ENCODE data around the gene P4HTM. TPM values are rescaled to one million over a fixed set of nuclear protein-coding genes. Genes with fewer than 3 reads are reported as not detected.
A peak's percentile ranks its signal among the peaks of the same experiment; 100 is the strongest.
"Not testable (repeated sequence)": the region's sequence is repeated elsewhere in the genome, so short reads cannot be mapped to it uniquely, and the experiment has no call there.

P4HTM gene
- total RNA-seq, 1 donor from 2014 or later = 26.3 TPM

DNA sequence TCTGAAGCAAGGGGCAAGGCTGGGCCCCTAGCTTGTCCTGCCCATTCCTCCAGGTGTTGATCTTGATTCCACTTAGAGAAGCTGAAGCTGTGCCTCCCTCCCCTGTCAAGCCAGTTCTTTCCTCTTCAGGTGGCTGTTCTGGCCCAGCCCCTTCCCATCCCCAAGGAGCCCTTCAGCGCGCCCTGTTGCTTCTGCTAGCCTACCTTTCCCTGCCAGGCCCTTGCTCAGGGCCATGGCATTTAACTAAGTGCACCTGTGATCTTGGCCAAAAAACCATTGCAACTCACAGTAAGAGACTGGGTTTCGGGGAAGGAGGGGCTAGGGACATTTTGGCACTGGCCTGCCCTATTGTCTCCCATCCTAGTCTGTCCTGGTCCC, 15.3 kb downstream of the P4HTM start:
- Mint-ChIP-seq H3K4me1 (ENCODE audit: low read depth) (peaks cover 28% of the 10 kb centered on the region), H3K27ac (ENCODE audit: unreplicated experiment) (no peak overlapping the region), H3K27me3 (ENCODE audit: low read depth) (no peaks in the 10 kb centered on the region), H3K36me3 (ENCODE audit: low read depth) (peaks cover 7% of the 10 kb centered on the region), H3K4me3 (ENCODE audit: unreplicated experiment) (no peak overlapping the region), H3K9me3 (ENCODE audit: low read depth) (no peaks in the 10 kb centered on the region)
- no peak for DNase-seq (ENCODE audit: low spot score)
- TF ChIP-seq, protein P1, sequence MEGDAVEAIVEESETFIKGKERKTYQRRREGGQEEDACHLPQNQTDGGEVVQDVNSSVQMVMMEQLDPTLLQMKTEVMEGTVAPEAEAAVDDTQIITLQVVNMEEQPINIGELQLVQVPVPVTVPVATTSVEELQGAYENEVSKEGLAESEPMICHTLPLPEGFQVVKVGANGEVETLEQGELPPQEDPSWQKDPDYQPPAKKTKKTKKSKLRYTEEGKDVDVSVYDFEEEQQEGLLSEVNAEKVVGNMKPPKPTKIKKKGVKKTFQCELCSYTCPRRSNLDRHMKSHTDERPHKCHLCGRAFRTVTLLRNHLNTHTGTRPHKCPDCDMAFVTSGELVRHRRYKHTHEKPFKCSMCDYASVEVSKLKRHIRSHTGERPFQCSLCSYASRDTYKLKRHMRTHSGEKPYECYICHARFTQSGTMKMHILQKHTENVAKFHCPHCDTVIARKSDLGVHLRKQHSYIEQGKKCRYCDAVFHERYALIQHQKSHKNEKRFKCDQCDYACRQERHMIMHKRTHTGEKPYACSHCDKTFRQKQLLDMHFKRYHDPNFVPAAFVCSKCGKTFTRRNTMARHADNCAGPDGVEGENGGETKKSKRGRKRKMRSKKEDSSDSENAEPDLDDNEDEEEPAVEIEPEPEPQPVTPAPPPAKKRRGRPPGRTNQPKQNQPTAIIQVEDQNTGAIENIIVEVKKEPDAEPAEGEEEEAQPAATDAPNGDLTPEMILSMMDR (IDR thresholded peaks at IDR 0.05) = no peak

DNA sequence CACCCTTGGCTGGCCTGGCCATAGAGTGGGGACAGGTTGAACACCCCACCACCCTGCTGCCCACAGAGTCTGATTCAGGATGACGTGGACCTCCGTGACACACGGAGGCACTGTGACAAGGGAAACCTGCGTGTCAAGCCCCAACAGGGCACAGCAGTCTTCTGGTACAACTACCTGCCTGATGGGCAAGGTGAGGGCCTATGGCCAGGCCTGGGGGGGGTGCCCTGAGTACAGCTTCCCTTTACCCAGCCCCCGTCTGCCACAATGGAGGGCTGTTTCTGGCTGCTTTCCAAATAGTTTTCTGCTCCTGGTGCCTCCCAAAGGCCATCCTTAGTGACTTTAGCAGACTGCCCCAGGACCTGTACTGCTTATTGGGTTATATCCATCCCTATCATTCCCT, 16.0 kb downstream of the P4HTM start:
- Mint-ChIP-seq H3K9me3 (ENCODE audit: low read depth) (no peaks in the 10 kb centered on the region), H3K4me1 (ENCODE audit: low read depth) (peaks cover 30% of the 10 kb centered on the region), H3K27me3 (ENCODE audit: low read depth) (no peaks in the 10 kb centered on the region), H3K27ac (ENCODE audit: unreplicated experiment) (peak overlapping the region; percentile 98), H3K4me3 (ENCODE audit: unreplicated experiment) (peak overlapping the region; percentile 99), H3K36me3 (ENCODE audit: low read depth) (peaks cover 7% of the 10 kb centered on the region)
- DNase-seq (ENCODE audit: low spot score) = no peak
- TF ChIP-seq, protein P1 (IDR thresholded peaks at IDR 0.05) = no peak

DNA sequence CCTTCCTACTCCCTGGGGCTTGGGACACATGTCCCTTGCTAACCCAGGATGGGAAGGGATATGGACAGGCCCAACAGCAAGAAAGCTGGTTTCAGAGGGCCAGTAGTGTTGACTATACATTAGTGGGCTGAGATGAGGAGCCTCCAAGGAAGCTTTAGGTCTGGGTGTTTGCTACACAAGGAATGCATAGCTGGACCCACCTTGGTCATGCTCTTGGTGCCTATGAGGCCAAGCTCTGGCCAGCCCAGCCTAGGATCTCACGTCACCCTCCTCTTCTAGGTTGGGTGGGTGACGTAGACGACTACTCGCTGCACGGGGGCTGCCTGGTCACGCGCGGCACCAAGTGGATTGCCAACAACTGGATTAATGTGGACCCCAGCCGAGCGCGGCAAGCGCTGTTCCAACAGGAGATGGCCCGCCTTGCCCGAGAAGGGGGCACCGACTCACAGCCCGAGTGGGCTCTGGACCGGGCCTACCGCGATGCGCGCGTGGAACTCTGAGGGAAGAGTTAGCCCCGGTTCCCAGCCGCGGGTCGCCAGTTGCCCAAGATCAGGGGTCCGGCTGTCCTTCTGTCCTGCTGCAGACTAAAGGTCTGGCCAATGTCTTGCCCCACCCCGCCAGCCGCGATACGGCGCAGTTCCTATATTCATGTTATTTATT, 16.5 kb downstream of the P4HTM start:
- H3K9me3 Mint-ChIP-seq (ENCODE audit: low read depth) = no peaks in the 10 kb centered on the region
- TF ChIP-seq, protein P1 (IDR thresholded peaks at IDR 0.05) = no peak
- peaks cover 30% of the 10 kb centered on the region for H3K4me1 Mint-ChIP-seq (ENCODE audit: low read depth)
- H3K27ac Mint-ChIP-seq (ENCODE audit: unreplicated experiment) = peak overlapping the region; percentile 98
- H3K27me3 Mint-ChIP-seq (ENCODE audit: low read depth) = no peaks in the 10 kb centered on the region
- peaks cover 8% of the 10 kb centered on the region for H3K36me3 Mint-ChIP-seq (ENCODE audit: low read depth)
- H3K4me3 Mint-ChIP-seq (ENCODE audit: unreplicated experiment) = peak overlapping the region; percentile 99
- DNase-seq (ENCODE audit: low spot score) = no peak

DNA sequence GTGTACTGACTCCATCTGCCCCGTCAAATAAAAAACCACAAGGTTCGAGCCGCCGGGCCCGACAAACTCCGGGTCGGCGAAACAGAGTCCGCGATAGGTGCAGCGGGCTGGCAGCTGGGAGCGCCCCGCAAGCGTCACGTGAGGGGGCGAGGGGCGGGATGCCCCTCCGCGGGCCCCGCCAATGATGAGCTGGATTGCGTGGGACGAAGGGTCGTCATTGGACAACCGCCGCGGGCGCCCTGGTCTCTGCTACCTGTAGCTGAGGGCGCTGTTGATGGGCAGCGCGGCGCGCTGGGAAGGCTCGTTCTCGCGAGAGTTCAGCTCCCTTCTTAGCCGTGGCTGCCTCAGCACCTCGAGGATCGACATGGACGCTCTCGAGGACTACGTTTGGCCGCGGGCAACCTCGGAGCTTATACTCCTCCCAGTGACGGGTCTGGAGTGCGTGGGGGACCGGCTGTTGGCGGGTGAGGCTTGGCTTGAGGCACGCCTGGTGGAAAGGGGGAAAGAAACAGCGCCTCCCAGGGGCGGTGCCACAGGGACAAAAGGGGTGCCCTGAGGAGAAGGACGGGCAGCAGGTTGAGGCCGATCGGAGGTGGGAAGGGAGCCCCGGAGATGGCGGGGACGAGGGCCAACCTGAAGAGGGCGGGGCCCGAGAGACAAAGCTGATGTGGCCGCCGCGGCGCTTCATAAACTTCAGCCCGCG, 17.2 kb downstream of the P4HTM start, which contains the start of gene WDR6:
WDR6 (plus strand) TSS at position 324 of the 703 bp plus-strand sequence; CDS start at position 365, 41 bp downstream.
- TF ChIP-seq, protein P1 (IDR thresholded peaks at IDR 0.05) = peak; percentile 77
- H3K9me3 Mint-ChIP-seq (ENCODE audit: low read depth) = no peaks in the 10 kb centered on the region
- no peaks in the 10 kb centered on the region for H3K27me3 Mint-ChIP-seq (ENCODE audit: low read depth)
- DNase-seq (ENCODE audit: low spot score) = peak; percentile 100
- H3K36me3 Mint-ChIP-seq (ENCODE audit: low read depth) = peaks cover 11% of the 10 kb centered on the region
- peaks cover 34% of the 10 kb centered on the region for H3K4me1 Mint-ChIP-seq (ENCODE audit: low read depth)
- peak within 1 kb of the TSS; percentile 99 for H3K4me3 Mint-ChIP-seq (ENCODE audit: unreplicated experiment)
- H3K27ac Mint-ChIP-seq (ENCODE audit: unreplicated experiment) = peak within 1 kb of the TSS; percentile 98

DNA sequence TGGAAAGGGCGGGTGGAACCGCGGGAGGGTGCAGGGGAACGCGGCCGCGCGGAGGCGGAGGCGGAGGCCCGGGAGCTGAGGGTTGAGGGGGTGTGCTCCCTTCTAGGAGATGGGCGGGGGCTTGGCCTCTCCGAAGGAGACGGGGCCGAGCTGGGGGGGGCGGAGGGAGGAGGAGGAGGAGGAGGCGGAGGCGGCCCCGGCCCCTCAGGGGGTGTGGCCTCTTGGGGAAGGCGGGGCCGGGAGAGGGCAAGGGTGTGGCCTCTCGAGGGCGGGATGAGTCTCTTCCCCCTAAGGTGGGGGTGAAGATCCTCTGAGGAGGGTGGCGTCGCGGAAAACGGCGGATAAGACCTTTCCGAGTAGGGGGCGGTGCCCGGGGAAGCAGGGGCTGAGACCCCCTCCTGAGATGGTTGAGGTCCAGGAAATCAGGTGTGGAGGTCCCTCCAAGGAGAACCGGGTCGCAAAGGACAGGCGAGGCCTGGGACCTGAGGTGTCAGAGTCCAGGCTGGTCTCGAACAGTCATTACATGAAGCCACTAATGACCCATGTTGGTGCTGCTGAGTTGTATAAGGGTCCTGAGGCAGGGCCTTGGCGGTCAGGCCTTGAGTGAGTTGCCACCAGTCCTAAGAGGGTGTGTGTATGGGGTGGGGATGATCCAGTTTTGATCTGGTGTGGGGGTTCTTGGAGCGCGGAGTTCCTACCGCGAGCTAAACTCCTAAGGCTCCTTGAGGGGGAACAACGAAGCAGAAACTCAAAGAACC, 17.9 kb downstream of the P4HTM start:
- Mint-ChIP-seq H3K9me3 (ENCODE audit: low read depth) (no peaks in the 10 kb centered on the region), H3K27ac (ENCODE audit: unreplicated experiment) (peak overlapping the region; percentile 98), H3K4me1 (ENCODE audit: low read depth) (peaks cover 35% of the 10 kb centered on the region), H3K4me3 (ENCODE audit: unreplicated experiment) (peak overlapping the region; percentile 99), H3K27me3 (ENCODE audit: low read depth) (no peaks in the 10 kb centered on the region), H3K36me3 (ENCODE audit: low read depth) (peaks cover 11% of the 10 kb centered on the region)
- no peak for DNase-seq (ENCODE audit: low spot score)
- TF ChIP-seq, protein P1 (IDR thresholded peaks at IDR 0.05) = peak; percentile 44

DNA sequence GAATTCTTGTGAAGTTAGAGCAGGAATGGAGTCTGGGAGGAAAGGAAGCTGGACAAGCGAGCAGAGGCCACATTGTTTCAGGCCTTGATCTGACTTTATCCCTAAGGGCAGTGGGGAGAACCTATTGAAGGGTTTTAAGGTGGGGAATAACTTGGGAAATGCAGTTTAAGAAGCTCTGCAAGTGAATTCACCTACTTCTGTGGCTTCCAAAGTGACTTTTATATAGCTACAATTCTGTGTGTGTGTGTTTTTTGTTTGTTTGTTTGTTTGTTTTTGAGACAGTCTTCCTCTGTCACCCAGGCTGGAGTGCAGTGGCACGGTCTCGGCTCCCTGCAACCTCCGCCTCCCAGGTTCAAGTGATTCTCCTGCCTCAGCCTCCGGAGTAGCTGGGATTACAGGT, 18.6 kb downstream of the P4HTM start:
- not testable (repeated sequence) for DNase-seq (ENCODE audit: low spot score); H3K27me3 Mint-ChIP-seq (ENCODE audit: low read depth); H3K9me3 Mint-ChIP-seq (ENCODE audit: low read depth)
- Mint-ChIP-seq H3K36me3 (ENCODE audit: low read depth) (peaks cover 11% of the 10 kb centered on the region), H3K4me1 (ENCODE audit: low read depth) (peaks cover 35% of the 10 kb centered on the region), H3K4me3 (ENCODE audit: unreplicated experiment) (peak overlapping the region; percentile 99), H3K27ac (ENCODE audit: unreplicated experiment) (peak overlapping the region; percentile 98)
